GM12872 (cell line): ENCODE results near the gene LRRC4C.

Experiments
- CTCF ChIP-seq: IDR thresholded peaks from 3 replicates; pipeline ENCODE4 v1.5.1; 2011; ENCODE audit warnings: low read depth, mild to moderate bottlenecking, low read length, moderate library complexity; ENCODE audit not compliant: insufficient read depth

LRRC4C gene

GRCh38 chr11:41483956-41484355 lies 24.5 kb upstream of the LRRC4C start:
- TF ChIP-seq CTCF: no peak

- TF ChIP-seq CTCF: no peak
These were observed 19.7 kb upstream of the LRRC4C start for GRCh38 chr11:41479179-41479578.

GRCh38 chr11:41461057-41461681 lies 1.7 kb upstream of the LRRC4C start:
- peak; percentile 56; the same call in 2 of the 3 replicates for TF ChIP-seq CTCF

GRCh38 chr11:41458641-41459040 lies 811 bp downstream of the LRRC4C start:
- no peak for TF ChIP-seq CTCF

GRCh38 chr11:41458154-41458553 lies 1.3 kb downstream of the LRRC4C start:
- no peak for TF ChIP-seq CTCF

- TF ChIP-seq CTCF: no peak
These were observed 2.0 kb downstream of the LRRC4C start for GRCh38 chr11:41457216-41458014.

GRCh38 chr11:41456269-41456668 lies 3.2 kb downstream of the LRRC4C start:
- TF ChIP-seq CTCF: no peak
